HCT116 (cell line): Measurements from ENCODE around the gene IRX1. TPM values are rescaled to one million over a fixed set of nuclear protein-coding genes. Genes with fewer than 3 reads are reported as not detected.

Source experiments
- ATAC-seq: fragments of 200-7000 bp; cut with Tn5 transposase; 2 replicates; pipeline ENCODE4 v1.9.1; 2020; ENCODE audit warnings: mild to moderate bottlenecking, moderate library complexity
- BruUV-seq: library from RNA; stranded (reverse); fragments of 400-500 nt; replicated peaks from 2 replicates; lab custom pipeline; 2021; lab: Mats Ljungman, UMichigan
- CTCF ChIA-PET: fragments of 300-600 bp; sonication (Branson Sonifier 250); formaldehyde crosslinking; loops from one replicate; lab custom pipeline; 2021; ENCODE audit warnings: antibody characterized with exemption; lab: Charles Lee
- POLR2A ChIA-PET: fragments of 300-600, 350-600 bp; sonication (Branson Sonifier 250); formaldehyde crosslinking; loops from one replicate; lab custom pipeline; 2021; ENCODE audit warnings: antibody characterized with exemption; lab: Charles Lee
- RAD21 ChIA-PET, 2 experiments: fragments of 300-600 bp; sonication (Branson Sonifier 250); formaldehyde crosslinking; loops; one replicate each; lab custom pipeline; 2023; ENCODE audit warnings: low total read pairs in 2 of 2; ENCODE audit not compliant: uncharacterized antibody in 2 of 2, unreplicated experiment in 2 of 2, low non-redundant PET in 1 of 2; lab: Charles Lee
- DNase-seq: peaks from one replicate; pipeline ENCODE4 v3.0.0-alpha.2; 2010; ENCODE audit warnings: low read depth, low spot score
- H2AFZ ChIP-seq: fragments of 200-600 bp; shearing (Covaris generic), sonication (generic); 2 replicates; pipeline ENCODE4 v1.6.1; 2017; ENCODE audit warnings: low read depth, mixed run types, mixed read lengths, antibody characterized with exemption, low read length; ENCODE audit not compliant: poor library complexity, severe bottlenecking
- H3K27ac ChIP-seq: 2 replicates; pipeline ENCODE4 v1.5.1; 2012; ENCODE audit warnings: low read depth, low read length
- H3K27me3 ChIP-seq: fragments of 200-600 bp; sonication (generic); 2 replicates; pipeline ENCODE4 v1.6.1; 2016; ENCODE audit warnings: mixed run types, low read length, mixed read lengths; ENCODE audit not compliant: insufficient read depth
- H3K36me3 ChIP-seq, 2 experiments: fragments of 200-500 bp in 1 of 2; fragments of 200-600 bp in 1 of 2; sonication (Bioruptor generic) in 1 of 2; sonication (generic) in 1 of 2; 2 replicates each; pipeline versions ENCODE4 v1.5.1 to v1.6.1; 2014 to 2016; ENCODE audit warnings: low read length in 2 of 2, inconsistent platforms in 1 of 2, mixed read lengths in 1 of 2, mixed run types in 1 of 2; ENCODE audit not compliant: insufficient read depth in 2 of 2, control insufficient read depth in 1 of 2
- H3K4me1 ChIP-seq, 2 experiments: fragments of 200-600 bp in 1 of 2; sonication (generic) in 1 of 2; 2 replicates each; pipeline versions ENCODE4 v1.5.1 to v1.6.1; 2012 to 2017; ENCODE audit warnings: low read length in 2 of 2, inconsistent platforms in 1 of 2, mild to moderate bottlenecking in 1 of 2, mixed read lengths in 1 of 2, mixed run types in 1 of 2, moderate library complexity in 1 of 2; ENCODE audit not compliant: insufficient read depth in 2 of 2, control insufficient read depth in 1 of 2
- H3K4me2 ChIP-seq: fragments of 200-600 bp; sonication (generic); 2 replicates; pipeline ENCODE4 v1.6.1; 2017; ENCODE audit warnings: mixed run types, low read length, mixed read lengths
- H3K4me3 ChIP-seq, 2 experiments: fragments of 200-600 bp in 1 of 2; sonication (generic) in 1 of 2; replicated peaks in 1 of 2; 2 replicates each; pipeline ENCODE4 v1.5.1; 2011 to 2016; ENCODE audit warnings: low read length in 2 of 2, control low read depth in 1 of 2, low read depth in 1 of 2, mild to moderate bottlenecking in 1 of 2, mixed read lengths in 1 of 2, mixed run types in 1 of 2
- H3K79me2 ChIP-seq: fragments of 200-600 bp; sonication (generic); 2 replicates; pipeline ENCODE4 v1.6.1; 2017; ENCODE audit warnings: mild to moderate bottlenecking, mixed run types, low read length, moderate library complexity, mixed read lengths; ENCODE audit not compliant: insufficient read depth
- H3K9ac ChIP-seq: fragments of 200-600 bp; sonication (generic); 2 replicates; pipeline ENCODE4 v1.6.1; 2016; ENCODE audit warnings: low read length, mixed read lengths
- H3K9me2 ChIP-seq: fragments of 200-600 bp; sonication (generic), shearing (Covaris generic); 2 replicates; pipeline ENCODE4 v1.6.1; 2017; ENCODE audit warnings: mixed run types, mild to moderate bottlenecking, moderate library complexity; ENCODE audit not compliant: insufficient read depth
- H3K9me3 ChIP-seq, 2 experiments: fragments of 200-500 bp in 1 of 2; fragments of 200-600 bp in 1 of 2; sonication (Bioruptor generic) in 1 of 2; sonication (generic) in 1 of 2; 2 replicates each; pipeline ENCODE4 v1.6.1; 2014 to 2017; ENCODE audit warnings: low read length in 2 of 2, mixed read lengths in 2 of 2, inconsistent platforms in 1 of 2, low read depth in 1 of 2, mild to moderate bottlenecking in 1 of 2, mixed run types in 1 of 2, moderate library complexity in 1 of 2; ENCODE audit not compliant: control insufficient read depth in 1 of 2, insufficient read depth in 1 of 2
- H4K20me1 ChIP-seq: fragments of 200-600 bp; sonication (generic), shearing (Covaris generic); 2 replicates; pipeline ENCODE4 v1.6.1; 2017; ENCODE audit warnings: mixed run types, mild to moderate bottlenecking, moderate library complexity; ENCODE audit not compliant: insufficient read depth
- ELF1 ChIP-seq: IDR thresholded peaks from 2 replicates; pipeline ENCODE4 v1.6.1; 2012; ENCODE audit warnings: low read depth, borderline replicate concordance
- EZH2 ChIP-seq: fragments of 200-600 bp; sonication (generic); IDR thresholded peaks from 2 replicates; pipeline ENCODE4 v1.6.1; 2017; ENCODE audit warnings: antibody characterized with exemption, mixed run types
- FOSL1 ChIP-seq: IDR thresholded peaks from 2 replicates; pipeline ENCODE4 v1.6.1; 2012; ENCODE audit warnings: low read depth
- JUND ChIP-seq: IDR thresholded peaks from 2 replicates; pipeline ENCODE4 v1.6.1; 2012
- POLR2AphosphoS5 ChIP-seq: IDR thresholded peaks from 2 replicates; pipeline ENCODE4 v1.6.1; 2011; ENCODE audit warnings: mild to moderate bottlenecking, low read depth, low read length, moderate library complexity
- RAD21 ChIP-seq: IDR thresholded peaks from 2 replicates; pipeline ENCODE4 v1.6.1; 2012; ENCODE audit warnings: low read depth, mild to moderate bottlenecking
- SIN3A ChIP-seq: IDR thresholded peaks from 2 replicates; pipeline ENCODE4 v1.6.1; 2012; ENCODE audit warnings: low read depth
- SP1 ChIP-seq: IDR thresholded peaks from 2 replicates; pipeline ENCODE4 v1.6.1; 2012; ENCODE audit warnings: low read depth
- SRF ChIP-seq: IDR thresholded peaks from 2 replicates; pipeline ENCODE4 v1.6.1; 2012; ENCODE audit warnings: low read depth
- YY1 ChIP-seq: IDR thresholded peaks from 2 replicates; pipeline ENCODE4 v1.6.1; 2011; ENCODE audit warnings: low read length, low read depth, moderate library complexity, mild to moderate bottlenecking; ENCODE audit not compliant: insufficient replicate concordance; ENCODE audit errors: extremely low read depth
- ZFX ChIP-seq: fragments of 450-650 bp; IDR thresholded peaks from 2 replicates; pipeline ENCODE4 v1.6.1; 2017
- intact Hi-C: fragments of 100-400 bp; cut with micrococcal nuclease; formaldehyde crosslinking; loops from 2 replicates; pipeline ENCODE4 v1.10.0; 2022
- total RNA-seq: library from RNA; stranded (reverse); gene quantifications from one replicate; pipeline ENCODE4 v1.2.1, GENCODE V29; 2021; ENCODE audit not compliant: unreplicated experiment
- TF ChIP-seq, protein P1 (sequence below): IDR thresholded peaks from 2 replicates; pipeline ENCODE4 v1.6.1; 2011; ENCODE audit warnings: mild to moderate bottlenecking, low read length, moderate library complexity; ENCODE audit not compliant: insufficient replicate concordance; ENCODE audit errors: extremely low read depth
- TF ChIP-seq, protein P2 (sequence below), 3 experiments: fragments of 200-600 bp in 1 of 3; sonication (generic) in 1 of 3; IDR thresholded peaks in 2 of 3; conservative IDR thresholded peaks in 1 of 3; 2 replicates each; pipeline ENCODE4 v1.5.1; 2012 to 2017; ENCODE audit warnings: low read depth in 2 of 3, low read length in 2 of 3, antibody characterized with exemption in 1 of 3, borderline replicate concordance in 1 of 3, control low read depth in 1 of 3, mild to moderate bottlenecking in 1 of 3, mixed read lengths in 1 of 3, mixed run types in 1 of 3, moderate library complexity in 1 of 3; ENCODE audit not compliant: insufficient read depth in 1 of 3
- TF ChIP-seq, protein P3 (sequence below): IDR thresholded peaks from 2 replicates; pipeline ENCODE4 v1.6.1; 2012

IRX1 gene
- total RNA-seq, 1 experiment from 2014 or later, result not detected

DNA sequence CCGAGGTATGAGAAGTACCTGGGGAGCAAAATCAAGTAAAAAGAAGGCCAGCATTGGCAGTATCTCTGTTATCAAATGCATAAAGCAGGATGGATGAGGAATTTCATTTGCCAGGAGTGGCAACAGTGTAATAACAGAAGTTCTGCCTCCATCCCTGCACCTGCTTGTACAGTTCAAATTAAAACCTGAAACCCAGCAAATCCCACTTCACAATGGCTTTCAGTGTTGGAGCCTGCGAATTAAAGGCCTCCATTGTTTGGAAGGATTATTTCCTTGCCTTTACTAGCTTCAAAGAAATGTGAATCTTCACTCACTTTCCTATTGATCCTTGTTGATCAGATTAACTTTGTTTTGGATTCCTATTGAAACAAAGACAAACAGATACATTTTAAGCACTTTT lies 31.5 kb upstream of the IRX1 start:
- ChIA-PET CTCF (no interaction called here), RAD21 (no interaction called here), POLR2A (no interaction called here)
- Histone ChIP-seq H3K27me3 (no peaks in the 10 kb centered on the region), H3K36me3 (no peaks in the 10 kb centered on the region), H2AFZ (no peak overlapping the region), H3K79me2 (no peaks in the 10 kb centered on the region), H3K9ac (no peak overlapping the region), H4K20me1 (no peaks in the 10 kb centered on the region), H3K4me3 (no peak overlapping the region), H3K9me3 (peaks cover 7 to 27% of the 10 kb centered on the region in 2 experiments; a peak in 2 of 4 replicates), H3K9me2 (no peaks in the 10 kb centered on the region), H3K27ac (no peak overlapping the region), H3K4me1 (no peaks in the 10 kb centered on the region), H3K4me2 (no peak overlapping the region)
- BruUV-seq, result no TSS peak
- no peak for TF ChIP-seq RAD21
- TF ChIP-seq, protein P1, sequence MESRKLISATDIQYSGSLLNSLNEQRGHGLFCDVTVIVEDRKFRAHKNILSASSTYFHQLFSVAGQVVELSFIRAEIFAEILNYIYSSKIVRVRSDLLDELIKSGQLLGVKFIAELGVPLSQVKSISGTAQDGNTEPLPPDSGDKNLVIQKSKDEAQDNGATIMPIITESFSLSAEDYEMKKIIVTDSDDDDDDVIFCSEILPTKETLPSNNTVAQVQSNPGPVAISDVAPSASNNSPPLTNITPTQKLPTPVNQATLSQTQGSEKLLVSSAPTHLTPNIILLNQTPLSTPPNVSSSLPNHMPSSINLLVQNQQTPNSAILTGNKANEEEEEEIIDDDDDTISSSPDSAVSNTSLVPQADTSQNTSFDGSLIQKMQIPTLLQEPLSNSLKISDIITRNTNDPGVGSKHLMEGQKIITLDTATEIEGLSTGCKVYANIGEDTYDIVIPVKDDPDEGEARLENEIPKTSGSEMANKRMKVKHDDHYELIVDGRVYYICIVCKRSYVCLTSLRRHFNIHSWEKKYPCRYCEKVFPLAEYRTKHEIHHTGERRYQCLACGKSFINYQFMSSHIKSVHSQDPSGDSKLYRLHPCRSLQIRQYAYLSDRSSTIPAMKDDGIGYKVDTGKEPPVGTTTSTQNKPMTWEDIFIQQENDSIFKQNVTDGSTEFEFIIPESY, result no peak
- intact Hi-C loops, result no loop called here
- DNase-seq, result no peak
- no peak for ATAC-seq

DNA sequence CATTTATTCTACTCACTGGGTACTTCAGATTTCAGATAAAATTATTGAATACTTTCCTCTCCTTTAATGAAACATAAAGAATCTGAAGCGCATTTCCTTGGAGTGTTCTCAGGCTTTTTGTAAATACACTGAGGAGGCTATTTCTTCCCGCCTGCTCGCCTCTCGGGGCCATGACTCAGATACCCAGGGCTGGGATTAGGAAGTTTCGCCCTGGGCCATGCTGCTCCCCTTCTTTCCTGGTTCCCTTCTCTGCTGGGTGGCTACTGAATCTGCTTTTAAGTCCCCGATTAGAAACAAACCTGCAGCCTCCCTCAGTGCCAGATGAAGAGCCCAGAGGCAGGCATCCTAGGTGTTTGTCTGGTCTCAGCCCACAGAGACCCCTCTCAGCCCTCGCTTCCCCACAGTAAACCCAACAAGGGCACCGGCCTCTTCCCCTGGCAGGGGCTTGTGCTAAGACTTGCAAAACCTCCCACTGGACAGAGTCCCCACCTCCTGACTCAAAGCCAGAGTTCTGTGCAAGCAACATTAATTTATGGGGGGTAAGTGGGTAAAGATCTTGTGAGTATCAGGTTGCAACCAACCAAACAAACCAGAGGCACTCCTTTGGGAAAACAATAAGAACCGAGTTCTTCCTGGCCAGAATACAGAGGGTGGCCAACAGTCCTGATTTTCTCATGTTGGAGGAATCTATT lies 30.7 kb upstream of the IRX1 start:
- intact Hi-C loops, result no loop called here
- H3K27me3 ChIP-seq, result no peaks in the 10 kb centered on the region
- H3K4me2 ChIP-seq, result no peak overlapping the region
- H3K4me3 ChIP-seq, result no peak overlapping the region
- no peak overlapping the region for H3K9ac ChIP-seq
- no TSS peak for BruUV-seq
- H4K20me1 ChIP-seq, result no peaks in the 10 kb centered on the region
- H3K36me3 ChIP-seq, result no peaks in the 10 kb centered on the region
- no peak overlapping the region for H3K27ac ChIP-seq
- ATAC-seq, result no peak
- H3K9me2 ChIP-seq, result no peaks in the 10 kb centered on the region
- no peaks in the 10 kb centered on the region for H3K79me2 ChIP-seq
- peaks cover 7 to 27% of the 10 kb centered on the region in 2 experiments; a peak in 2 of 4 replicates for H3K9me3 ChIP-seq
- CTCF ChIA-PET, result no interaction called here
- no peaks in the 10 kb centered on the region for H3K4me1 ChIP-seq
- RAD21 ChIA-PET, result no interaction called here
- POLR2A ChIA-PET, result no interaction called here
- no peak for DNase-seq
- H2AFZ ChIP-seq, result no peak overlapping the region
- TF ChIP-seq, protein P2, sequence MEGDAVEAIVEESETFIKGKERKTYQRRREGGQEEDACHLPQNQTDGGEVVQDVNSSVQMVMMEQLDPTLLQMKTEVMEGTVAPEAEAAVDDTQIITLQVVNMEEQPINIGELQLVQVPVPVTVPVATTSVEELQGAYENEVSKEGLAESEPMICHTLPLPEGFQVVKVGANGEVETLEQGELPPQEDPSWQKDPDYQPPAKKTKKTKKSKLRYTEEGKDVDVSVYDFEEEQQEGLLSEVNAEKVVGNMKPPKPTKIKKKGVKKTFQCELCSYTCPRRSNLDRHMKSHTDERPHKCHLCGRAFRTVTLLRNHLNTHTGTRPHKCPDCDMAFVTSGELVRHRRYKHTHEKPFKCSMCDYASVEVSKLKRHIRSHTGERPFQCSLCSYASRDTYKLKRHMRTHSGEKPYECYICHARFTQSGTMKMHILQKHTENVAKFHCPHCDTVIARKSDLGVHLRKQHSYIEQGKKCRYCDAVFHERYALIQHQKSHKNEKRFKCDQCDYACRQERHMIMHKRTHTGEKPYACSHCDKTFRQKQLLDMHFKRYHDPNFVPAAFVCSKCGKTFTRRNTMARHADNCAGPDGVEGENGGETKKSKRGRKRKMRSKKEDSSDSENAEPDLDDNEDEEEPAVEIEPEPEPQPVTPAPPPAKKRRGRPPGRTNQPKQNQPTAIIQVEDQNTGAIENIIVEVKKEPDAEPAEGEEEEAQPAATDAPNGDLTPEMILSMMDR (IDR thresholded peaks at IDR 0.05 in 2 of 3, conservative IDR thresholded peaks at IDR 0.05 in 1 of 3; ENCODE audit: borderline replicate concordance in 1 of 3, insufficient read depth in 1 of 3, low read depth in 2 of 3, low read length in 2 of 3), result no peak
- no peak for TF ChIP-seq POLR2AphosphoS5
- no peak for TF ChIP-seq ELF1
- TF ChIP-seq SP1, result no peak
- TF ChIP-seq FOSL1, result no peak
- TF ChIP-seq YY1, result no peak
- TF ChIP-seq, protein P3, sequence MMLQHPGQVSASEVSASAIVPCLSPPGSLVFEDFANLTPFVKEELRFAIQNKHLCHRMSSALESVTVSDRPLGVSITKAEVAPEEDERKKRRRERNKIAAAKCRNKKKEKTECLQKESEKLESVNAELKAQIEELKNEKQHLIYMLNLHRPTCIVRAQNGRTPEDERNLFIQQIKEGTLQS, result no peak
- no peak for TF ChIP-seq EZH2
- no peak for TF ChIP-seq SRF
- TF ChIP-seq SIN3A, result no peak
- TF ChIP-seq, protein P1, result no peak
- TF ChIP-seq ZFX, result no peak
- TF ChIP-seq JUND, result no peak
- no peak for TF ChIP-seq RAD21
